Stomach (tissue), 9 donors: Measurements from ENCODE around the gene LMOD1. TPM values are rescaled to one million over a fixed set of nuclear protein-coding genes. Genes with fewer than 3 reads are reported as not detected.
"Not testable (repeated sequence)": the region's sequence is repeated elsewhere in the genome, so short reads cannot be mapped to it uniquely, and the experiment has no call there.

Experiments used
- DNase-seq, 2 donors: peaks; one replicate each; pipeline versions ENCODE4 v3.0.0 to v3.0.0-alpha.2; 2013 to 2019
- H3K27ac ChIP-seq, 5 donors: fragments of 200-600 bp in 4 of 5; sonication (generic) in 4 of 5; one replicate each; pipeline ENCODE4 v1.5.1; 2013 to 2019; ENCODE audit warnings: mild to moderate bottlenecking in 1 of 5, moderate library complexity in 1 of 5
- H3K27me3 ChIP-seq, 3 donors: fragments of 200-600 bp; sonication (generic); one replicate each; pipeline ENCODE4 v1.5.1; 2017 to 2019; ENCODE audit warnings: mixed run types in 1 of 3
- H3K36me3 ChIP-seq, 4 donors: fragments of 200-600 bp; sonication (generic); 1 replicate in 3 of 4; 2 replicates in 1 of 4; pipeline ENCODE4 v1.5.1; 2016 to 2019
- H3K4me1 ChIP-seq, 4 donors: fragments of 200-600 bp; sonication (generic); one replicate each; pipeline ENCODE4 v1.5.1; 2016 to 2019
- H3K4me3 ChIP-seq, 4 donors: fragments of 200-600 bp; sonication (generic) in 3 of 4; one replicate each; pipeline ENCODE4 v1.5.1; 2016 to 2019; ENCODE audit warnings: mild to moderate bottlenecking in 1 of 4
- H3K9me3 ChIP-seq, 4 donors: fragments of 200-600 bp; sonication (generic); one replicate each; pipeline ENCODE4 v1.5.1; 2016 to 2019
- CTCF ChIP-seq, 7 experiments: fragments of 450-650 bp in 4 of 7; fragments of 200-600 bp in 3 of 7; sonication (generic) in 3 of 7; IDR thresholded peaks; one replicate each; pipeline ENCODE4 v1.5.1; 2016 to 2019; ENCODE audit warnings: antibody characterized with exemption in 7 of 7, control low read depth in 2 of 7, mild to moderate bottlenecking in 1 of 7
- EP300 ChIP-seq: sonication (generic); formaldehyde crosslinking; IDR thresholded peaks from one replicate; pipeline ENCODE4 v1.6.1; 2017; ENCODE audit warnings: antibody characterized with exemption
- POLR2A ChIP-seq, 4 donors: fragments of 450-650 bp; IDR thresholded peaks; one replicate each; pipeline ENCODE4 v1.6.1; 2016; ENCODE audit warnings: antibody characterized with exemption in 4 of 4, control low read depth in 2 of 4, mild to moderate bottlenecking in 1 of 4, moderate library complexity in 1 of 4
- POLR2AphosphoS5 ChIP-seq, 3 donors: sonication (generic); formaldehyde crosslinking; IDR thresholded peaks; one replicate each; pipeline ENCODE4 v1.6.1; 2016; ENCODE audit warnings: antibody characterized with exemption in 3 of 3
- WGBS, 5 donors: extraction: QIAGEN DNeasy Blood & Tissue Kit in 3 of 5; methylation state at CpG; one replicate each; pipeline versions ENCODE4 v1.1.5 to v1.1.7; 2013 to 2018; 5-methylcytosine and 5-hydroxymethylcytosine counted together
- intact Hi-C: fragments of 100-400 bp; cut with DNase I; formaldehyde crosslinking; loops from one replicate; pipeline ENCODE4 v1.15.1; 2023; ENCODE audit warnings: low total_unique reads
- polyA plus RNA-seq, 3 donors: library from polyadenylated mRNA; stranded (reverse); fragments of 200-250 nt; gene quantifications; one replicate each; pipeline ENCODE4 v1.2.3, GENCODE V29; 2013
- total RNA-seq, 5 donors: library from RNA; depleted of rRNA; stranded (reverse); fragments of >200 nt; gene quantifications; one replicate each; pipeline versions ENCODE4 v1.1.0 to v1.2.3, GENCODE V29; 2014 to 2016
- donor health status: healthy with polysubstance abuse.
- donor health status: Bipolar disorder and iron deficiency.
- donor health status: healthy.

LMOD1 gene
- total and polyA plus RNA-seq, 8 donors = 19.6 to 420 (median 91.7) TPM

GRCh38 chr1:201903135-201903534 is 43.2 kb downstream of the LMOD1 start:
- peaks cover 0 to 22% (median 11%) of the 10 kb centered on the region in 4 donors for H3K36me3 ChIP-seq
- H3K4me3 ChIP-seq = no peak overlapping the region
- 59 to 88% (median 78%) methylated on average over 5 of the region's 5 CpGs for WGBS, 5 donors
- no peaks in the 10 kb centered on the region for H3K27me3 ChIP-seq
- H3K27ac ChIP-seq = peak overlapping the region in 4 of 5 donors; percentile 70 to 90 (median 80)
- peaks cover 0 to 88% (median 46%) of the 10 kb centered on the region in 4 donors for H3K4me1 ChIP-seq
- intact Hi-C loops = loop anchor here (10.0 kb wide), 1 partner anchor 222 kb away; the partner anchor contains the start of gene GPR37L1
- DNase-seq = no peak
- TF ChIP-seq POLR2AphosphoS5 (IDR thresholded peaks at IDR 0.05) = peak in 2 of 3 donors; percentile 21 to 52
- TF ChIP-seq CTCF (IDR thresholded peaks at IDR 0.05) = no peak
- no peaks in the 10 kb centered on the region for H3K9me3 ChIP-seq

GRCh38 chr1:201902198-201902597 is 44.1 kb downstream of the LMOD1 start:
- Histone ChIP-seq H3K4me1 (peaks cover 0 to 88% (median 46%) of the 10 kb centered on the region in 4 donors), H3K36me3 (peaks cover 0 to 31% (median 18%) of the 10 kb centered on the region in 4 donors), H3K9me3 (no peaks in the 10 kb centered on the region), H3K4me3 (no peak overlapping the region), H3K27ac (peak overlapping the region in 4 of 5 donors; percentile 70 to 90 (median 80)), H3K27me3 (no peaks in the 10 kb centered on the region)
- DNase-seq = no peak
- intact Hi-C loops = loop anchor here (10.0 kb wide), 1 partner anchor 223 kb away; the partner anchor contains the start of gene GPR37L1
- no peak for TF ChIP-seq EP300
- TF ChIP-seq POLR2AphosphoS5 (IDR thresholded peaks at IDR 0.05) = no peak
- TF ChIP-seq CTCF (IDR thresholded peaks at IDR 0.05) = no peak
- no peak for TF ChIP-seq POLR2A (IDR thresholded peaks at IDR 0.05)
- 65 to 83% (median 76%) methylated on average over 3 of the region's 3 CpGs for WGBS, 5 donors

- H3K27me3 ChIP-seq, H3K9me3 ChIP-seq, DNase-seq, H3K4me3 ChIP-seq: not testable (repeated sequence)
- Histone ChIP-seq H3K36me3 (peaks cover 0 to 39% (median 21%) of the 10 kb centered on the region in 4 donors), H3K4me1 (peaks cover 2 to 88% (median 45%) of the 10 kb centered on the region in 4 donors), H3K27ac (peak overlapping the region in 4 of 5 donors; percentile 55 to 84 (median 74))
- intact Hi-C loops = loop anchor here (10.0 kb wide), 1 partner anchor 224 kb away; the partner anchor contains the start of gene GPR37L1
- 83 to 90% (median 90%) methylated on average over 6 of the region's 6 CpGs for whole genome bisulfite sequencing, 5 donors
These were observed 45.3 kb downstream of the LMOD1 start for GRCh38 chr1:201901036-201901435.

- Histone ChIP-seq H3K27ac (peak overlapping the region in 4 of 5 donors; percentile 55 to 84 (median 74)), H3K4me1 (peaks cover 4 to 88% (median 43%) of the 10 kb centered on the region in 4 donors), H3K4me3 (no peak overlapping the region), H3K9me3 (no peaks in the 10 kb centered on the region), H3K27me3 (no peaks in the 10 kb centered on the region), H3K36me3 (peaks cover 0 to 39% (median 21%) of the 10 kb centered on the region in 4 donors)
- DNase-seq = no peak
- TF ChIP-seq CTCF (IDR thresholded peaks at IDR 0.05) = no peak
- TF ChIP-seq POLR2AphosphoS5 (IDR thresholded peaks at IDR 0.05) = no peak
- TF ChIP-seq POLR2A (IDR thresholded peaks at IDR 0.05) = no peak
- TF ChIP-seq EP300 = no peak
- whole genome bisulfite sequencing, 5 donors = 54 to 80% (median 74%) methylated on average over 5 of the region's 5 CpGs
- intact Hi-C loops = loop anchor here (10.0 kb wide), 1 partner anchor 224 kb away; the partner anchor contains the start of gene GPR37L1
These were observed 45.9 kb downstream of the LMOD1 start for GRCh38 chr1:201900476-201900875.
